Right atrium auricular region (tissue), 2 donors: ENCODE results near the gene LPIN2. TPM values are rescaled to one million over a fixed set of nuclear protein-coding genes. Genes with fewer than 3 reads are reported as not detected.

Source experiments
- DNase-seq: peaks from one replicate; pipeline ENCODE4 v3.0.0-alpha.2; 2019; ENCODE audit warnings: low spot score
- H3K27ac ChIP-seq, 2 donors: fragments of 200-600 bp; sonication (generic); 1 replicate in 1 of 2; 2 replicates in 1 of 2; pipeline ENCODE4 v1.5.1; 2016 to 2019
- H3K27me3 ChIP-seq, 2 donors: fragments of 200-600 bp; sonication (generic); one replicate each; pipeline versions ENCODE4 v1.5.1 to v1.6.0; 2017 to 2019
- H3K36me3 ChIP-seq: fragments of 200-600 bp; sonication (generic); one replicate; pipeline ENCODE4 v1.5.1; 2016
- H3K4me1 ChIP-seq, 2 donors: fragments of 200-600 bp; sonication (generic); one replicate each; pipeline versions ENCODE4 v1.5.1 to v1.6.0; 2017 to 2019
- H3K4me3 ChIP-seq, 2 donors: fragments of 200-600 bp; sonication (generic); 1 replicate in 1 of 2; 2 replicates in 1 of 2; pipeline ENCODE4 v1.5.1; 2017 to 2019; ENCODE audit warnings: mild to moderate bottlenecking in 1 of 2, moderate library complexity in 1 of 2
- H3K9me3 ChIP-seq, 2 donors: fragments of 200-600 bp; sonication (generic); one replicate each; pipeline ENCODE4 v1.5.1; 2019
- CTCF ChIP-seq, 2 donors: fragments of 200-600 bp; sonication (generic); IDR thresholded peaks; one replicate each; pipeline ENCODE4 v1.5.1; 2019; ENCODE audit warnings: antibody characterized with exemption in 2 of 2
- total RNA-seq, 2 donors: library from RNA; depleted of rRNA; stranded (reverse); fragments of >200 nt; gene quantifications; one replicate each; pipeline ENCODE4 v1.1.0, GENCODE V29; 2016

The LPIN2 gene
- total RNA-seq, 2 donors from 2014 or later, result 15.5 to 19.0 TPM

DNA sequence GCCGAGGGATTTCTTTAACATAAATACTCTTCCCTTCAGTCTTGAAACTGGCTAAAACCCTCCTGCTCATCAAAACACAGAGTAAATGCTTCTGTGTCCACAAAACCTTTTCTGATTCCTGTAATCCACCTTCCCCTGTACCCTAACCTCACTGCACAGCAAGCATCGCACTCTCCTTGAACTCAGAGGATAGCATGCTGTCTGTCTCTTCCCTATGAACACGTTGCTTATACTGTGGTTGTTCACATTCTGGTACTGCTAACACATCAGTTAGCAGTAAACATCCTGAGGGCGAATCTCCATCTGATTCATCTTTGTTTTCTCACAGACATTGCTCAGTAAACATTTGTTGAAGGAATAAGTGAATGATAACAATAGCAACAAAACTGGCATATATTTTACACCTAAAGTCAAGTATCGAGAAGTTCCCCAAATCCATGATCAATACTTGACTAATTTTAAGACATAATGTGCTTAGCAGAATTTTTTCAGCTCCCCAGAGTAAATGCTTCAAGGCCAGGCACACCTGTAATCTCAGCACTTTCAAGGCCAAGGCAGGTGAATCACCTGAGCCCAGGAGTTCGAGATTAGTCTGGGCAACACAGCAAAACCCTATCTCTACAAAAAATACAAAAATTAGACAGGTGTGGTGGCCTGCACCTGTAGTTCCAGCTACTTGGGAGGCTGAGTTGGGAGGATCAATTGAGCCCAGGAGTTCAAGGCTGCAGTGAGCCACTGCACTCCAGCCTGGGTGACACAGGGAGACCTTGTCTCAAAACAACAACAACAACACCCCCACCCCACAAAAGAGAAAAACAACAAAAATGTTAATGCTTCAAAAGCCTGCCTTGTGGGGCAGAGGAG lies 45.6 kb upstream of the LPIN2 start:
- H3K4me3 ChIP-seq, result no peak overlapping the region
- H3K9me3 ChIP-seq, result no peaks in the 10 kb centered on the region
- no peak overlapping the region for H3K27ac ChIP-seq
- H3K4me1 ChIP-seq, result peaks cover 0 to 25% of the 10 kb centered on the region in 2 donors
- H3K27me3 ChIP-seq, result no peaks in the 10 kb centered on the region
- peak; percentile 36 for DNase-seq
- H3K36me3 ChIP-seq, result no peaks in the 10 kb centered on the region
- no peak for TF ChIP-seq CTCF (IDR thresholded peaks at IDR 0.05)

DNA sequence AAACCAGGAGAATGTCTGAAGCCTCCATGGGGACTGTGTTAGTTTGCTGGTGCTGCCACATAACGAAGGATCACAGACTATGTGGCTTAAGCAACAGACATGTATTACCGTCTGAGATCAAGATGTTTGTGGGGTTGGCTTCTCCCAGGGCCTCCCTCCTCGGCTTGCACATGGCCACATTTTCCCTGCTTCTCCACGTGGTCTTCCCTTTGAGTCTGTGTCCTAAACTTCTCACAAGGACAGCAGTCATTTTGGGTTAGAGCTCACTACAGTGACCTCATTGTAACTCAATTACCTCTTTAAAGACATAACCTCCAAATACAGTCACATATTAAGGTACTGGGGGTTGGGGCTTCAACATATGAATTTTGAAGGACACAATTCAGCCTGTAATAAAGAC lies 44.6 kb upstream of the LPIN2 start:
- Histone ChIP-seq H3K27me3 (no peaks in the 10 kb centered on the region), H3K36me3 (no peaks in the 10 kb centered on the region), H3K27ac (no peak overlapping the region), H3K4me1 (peaks cover 0 to 18% of the 10 kb centered on the region in 2 donors), H3K9me3 (no peaks in the 10 kb centered on the region), H3K4me3 (no peak overlapping the region)
- no peak for DNase-seq
- TF ChIP-seq CTCF (IDR thresholded peaks at IDR 0.05), result no peak

DNA sequence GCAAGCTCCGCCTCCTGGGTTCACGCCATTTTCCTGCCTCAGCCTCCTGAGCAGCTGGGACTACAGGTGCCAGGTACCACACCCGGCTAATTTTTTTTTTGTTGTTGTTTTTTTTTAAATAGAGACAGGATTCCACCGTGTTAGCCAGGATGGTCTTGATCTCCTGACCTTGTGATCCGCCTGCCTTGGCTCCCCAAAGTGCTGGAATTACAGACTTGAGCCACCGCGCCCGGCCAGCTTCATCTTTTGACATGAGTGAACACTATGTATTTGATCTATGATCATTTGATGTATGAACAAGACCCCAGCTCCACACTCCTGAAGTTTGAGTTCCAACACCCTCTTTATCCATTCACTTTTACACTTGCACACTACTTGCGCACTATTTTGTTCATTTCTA lies 43.4 kb upstream of the LPIN2 start:
- DNase-seq, result peak; percentile 50
- Histone ChIP-seq H3K36me3 (no peaks in the 10 kb centered on the region), H3K27ac (no peak overlapping the region), H3K27me3 (no peaks in the 10 kb centered on the region), H3K4me1 (peaks cover 0 to 16% of the 10 kb centered on the region in 2 donors), H3K4me3 (no peak overlapping the region), H3K9me3 (no peaks in the 10 kb centered on the region)
- no peak for TF ChIP-seq CTCF (IDR thresholded peaks at IDR 0.05)

GRCh38 chr18:3055816-3056215 lies 42.9 kb upstream of the LPIN2 start:
- TF ChIP-seq CTCF (IDR thresholded peaks at IDR 0.05), result no peak
- Histone ChIP-seq H3K4me3 (no peak overlapping the region), H3K9me3 (no peaks in the 10 kb centered on the region), H3K36me3 (no peaks in the 10 kb centered on the region), H3K27ac (no peak overlapping the region), H3K4me1 (peaks cover 0 to 15% of the 10 kb centered on the region in 2 donors), H3K27me3 (no peaks in the 10 kb centered on the region)
- peak; percentile 13 for DNase-seq

DNA sequence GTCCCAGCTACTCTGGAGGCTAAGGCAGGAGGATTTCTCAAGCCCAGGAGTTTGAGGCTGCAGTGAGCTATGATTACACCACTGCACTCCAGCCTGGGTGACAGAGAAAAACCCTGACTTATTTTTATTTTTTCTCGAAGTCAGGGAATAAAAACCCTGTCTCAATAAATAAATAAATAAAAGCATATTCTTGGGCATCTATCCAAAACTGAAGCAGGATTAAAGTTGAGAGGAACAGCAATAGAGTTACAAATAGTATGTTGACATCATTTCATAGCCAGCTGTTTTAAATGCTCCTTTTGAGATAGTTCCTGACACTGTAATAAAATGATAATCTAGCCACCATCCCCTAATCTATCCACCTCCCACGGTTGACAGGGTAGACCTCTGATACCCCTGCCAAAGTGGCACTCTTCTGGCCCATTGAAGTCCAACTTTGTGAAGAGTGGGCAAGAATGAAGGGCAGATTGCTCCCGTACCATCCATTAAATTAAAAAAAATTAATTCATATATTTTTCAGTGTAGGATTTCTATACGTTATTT lies 42.3 kb upstream of the LPIN2 start:
- Histone ChIP-seq H3K4me3 (no peak overlapping the region), H3K36me3 (no peaks in the 10 kb centered on the region), H3K27ac (no peak overlapping the region), H3K9me3 (no peaks in the 10 kb centered on the region), H3K4me1 (peaks cover 0 to 9% of the 10 kb centered on the region in 2 donors), H3K27me3 (no peaks in the 10 kb centered on the region)
- no peak for DNase-seq
- no peak for TF ChIP-seq CTCF (IDR thresholded peaks at IDR 0.05)
